G401 (cell line): ENCODE measurements around the gene DNAI7. TPM values are rescaled to one million over a fixed set of nuclear protein-coding genes. Genes with fewer than 3 reads are reported as not detected.

Source experiments
- DNase-seq: peaks from one replicate; pipeline ENCODE4 v3.0.0-alpha.2; 2015; ENCODE audit warnings: low spot score
- in situ Hi-C: cut with HindIII; loops from 2 replicates; pipeline ENCODE4 v1.10.0; 2016; ENCODE audit warnings: low sequenced_read_pairs, mixed read lengths
- total RNA-seq: library from RNA; depleted of rRNA; stranded (reverse); fragments of >200 nt; shearing (Covaris generic); gene quantifications from 2 replicates; pipeline ENCODE4 v1.2.3, GENCODE V29; 2014; rRNA removed

Gene DNAI7, protein sequence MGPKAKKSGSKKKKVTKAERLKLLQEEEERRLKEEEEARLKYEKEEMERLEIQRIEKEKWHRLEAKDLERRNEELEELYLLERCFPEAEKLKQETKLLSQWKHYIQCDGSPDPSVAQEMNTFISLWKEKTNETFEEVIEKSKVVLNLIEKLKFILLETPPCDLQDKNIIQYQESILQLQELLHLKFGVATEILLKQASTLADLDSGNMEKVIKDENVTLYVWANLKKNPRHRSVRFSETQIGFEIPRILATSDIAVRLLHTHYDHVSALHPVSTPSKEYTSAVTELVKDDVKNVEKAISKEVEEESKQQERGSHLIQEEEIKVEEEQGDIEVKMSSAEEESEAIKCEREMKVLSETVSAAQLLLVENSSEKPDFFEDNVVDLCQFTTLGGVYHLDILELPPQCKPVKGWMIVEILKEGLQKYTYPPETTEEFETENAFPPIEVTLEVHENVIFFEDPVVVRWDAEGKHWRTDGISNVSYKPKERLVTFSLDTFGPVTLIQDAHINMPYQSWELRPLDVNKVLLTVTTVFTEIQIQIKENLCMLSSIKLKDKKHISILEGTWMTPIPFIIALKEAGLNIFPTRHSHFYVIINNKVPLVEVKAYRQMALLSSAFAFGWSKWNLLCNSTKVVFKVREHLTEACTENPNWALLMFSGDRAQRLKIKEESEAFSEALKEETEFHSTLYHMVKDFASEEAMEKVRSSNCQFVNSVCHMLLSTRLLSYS
- total RNA-seq = 0.20 and 0.37 TPM in 2 replicates

GRCh38 chr12:25195056-25195971, at the start of gene DNAI7, which contains the start of gene ETFRF1:
DNAI7 (minus strand) TSS chr12:25195160; CDS start chr12:25195078, 82 bp downstream.
ETFRF1 (plus strand) TSS chr12:25195237; CDS start chr12:25203957, 8,720 bp downstream.
- in situ Hi-C loops = no loop called here
- peak; percentile 93 for DNase-seq

GRCh38 chr12:25243680-25243990, 48.7 kb upstream of the DNAI7 start:
- in situ Hi-C loops = no loop called here
- DNase-seq = no peak

DNA sequence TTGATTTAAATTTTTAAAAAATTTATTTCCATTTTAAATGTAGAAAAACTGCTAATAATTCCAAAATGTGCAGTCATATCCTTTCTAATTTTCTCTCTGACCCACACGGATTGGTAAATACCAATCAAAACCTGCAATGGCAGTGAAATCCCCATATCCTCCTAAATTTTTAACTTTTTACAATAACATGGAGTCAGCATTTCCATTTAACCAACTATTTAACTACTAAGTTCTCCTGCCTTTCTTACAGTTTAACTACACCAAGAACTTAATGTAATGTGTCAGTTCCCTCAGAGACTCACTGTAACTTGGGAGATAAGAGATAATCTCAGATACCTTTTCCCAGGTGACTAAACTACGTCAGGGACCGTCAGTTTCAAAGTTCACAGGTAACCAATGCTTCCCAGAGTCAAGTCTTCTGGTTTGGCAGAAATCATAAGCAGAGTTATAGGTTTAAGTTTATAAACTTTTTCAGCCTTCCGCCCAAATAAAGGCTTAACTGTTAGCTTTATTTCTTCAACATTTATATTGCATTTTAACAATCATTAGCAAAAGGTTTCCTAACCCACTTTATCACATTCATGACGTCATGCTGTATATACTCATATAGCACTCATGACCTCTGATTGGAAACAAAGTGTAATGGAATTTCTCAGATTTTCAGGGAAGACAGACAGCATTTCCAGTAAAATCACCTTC, 48.2 kb upstream of the DNAI7 start:
- in situ Hi-C loops = no loop called here
- no peak for DNase-seq

GRCh38 chr12:25241167-25242020, 46.4 kb upstream of the DNAI7 start:
- peak; percentile 56 for DNase-seq
- in situ Hi-C loops = no loop called here

GRCh38 chr12:25236626-25237025, 41.7 kb upstream of the DNAI7 start:
- no peak for DNase-seq

GRCh38 chr12:25236190-25236589, 41.2 kb upstream of the DNAI7 start:
- no peak for DNase-seq
- in situ Hi-C loops = no loop called here

More at GRCh38 chr12:25236626-25237025, 41.7 kb upstream of the DNAI7 start:
- in situ Hi-C loops = no loop called here

DNA sequence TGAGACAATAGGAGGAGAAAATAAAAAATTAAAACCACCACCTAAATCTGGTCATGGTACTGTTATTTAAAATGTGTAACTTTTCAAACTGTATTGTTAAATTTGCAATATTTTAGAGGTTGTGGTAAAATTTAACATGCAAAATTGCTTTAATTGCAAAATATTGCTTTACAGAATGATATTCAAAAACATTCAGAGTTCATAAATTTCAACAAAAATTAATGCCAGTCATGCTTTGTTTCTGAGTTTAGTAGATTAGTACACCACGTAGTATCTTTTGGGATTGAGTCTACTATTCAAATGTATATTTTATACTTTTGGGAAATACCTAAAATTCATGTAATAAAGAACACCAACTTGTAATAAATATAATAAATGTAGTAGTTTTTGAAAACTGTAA, 18.4 kb upstream of the DNAI7 start:
- in situ Hi-C loops = no loop called here

GRCh38 chr12:25208554-25208953, 13.6 kb upstream of the DNAI7 start:
- in situ Hi-C loops = no loop called here
- DNase-seq = no peak

More for the DNA sequence above, 18.4 kb upstream of the DNAI7 start:
- no peak for DNase-seq

DNA sequence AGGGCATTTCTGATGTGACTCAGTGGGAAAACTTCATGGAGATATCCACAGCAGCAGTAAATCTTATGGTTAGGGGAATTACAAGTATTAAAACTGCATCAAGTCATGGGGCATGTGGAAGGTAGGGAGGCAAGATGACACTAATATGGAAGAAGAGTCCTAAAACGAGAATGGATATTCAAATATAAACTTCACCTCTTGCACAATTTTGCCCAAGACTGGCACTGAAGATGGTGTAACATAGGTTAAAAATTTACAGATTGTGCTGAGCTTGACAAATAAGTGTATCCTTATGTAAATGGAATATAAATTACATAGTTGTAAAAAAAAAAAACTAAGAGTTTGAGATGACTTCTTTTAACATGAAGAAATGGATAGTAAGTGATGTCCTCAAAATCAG, 12.9 kb upstream of the DNAI7 start:
- in situ Hi-C loops = no loop called here
- DNase-seq = no peak

DNA sequence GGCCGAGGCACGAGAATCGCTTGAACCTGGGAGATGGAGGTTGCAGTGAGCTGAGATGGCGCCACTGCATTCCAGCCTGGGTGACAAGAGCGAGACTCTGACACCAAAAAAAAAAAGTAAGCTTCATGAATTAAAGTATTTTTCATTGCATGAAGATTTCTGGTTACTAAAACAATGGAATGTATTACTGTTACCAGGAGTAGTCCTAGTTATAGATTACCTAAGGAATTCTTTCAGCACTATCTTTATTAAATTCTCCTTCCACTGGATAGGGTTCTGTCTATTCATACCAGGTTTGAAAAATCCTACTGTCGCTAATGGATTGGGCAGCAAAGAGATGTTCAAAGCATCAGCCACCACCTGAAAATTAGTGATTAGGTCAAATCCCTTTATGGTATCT, 12.5 kb upstream of the DNAI7 start:
- no peak for DNase-seq
- in situ Hi-C loops = no loop called here

DNA sequence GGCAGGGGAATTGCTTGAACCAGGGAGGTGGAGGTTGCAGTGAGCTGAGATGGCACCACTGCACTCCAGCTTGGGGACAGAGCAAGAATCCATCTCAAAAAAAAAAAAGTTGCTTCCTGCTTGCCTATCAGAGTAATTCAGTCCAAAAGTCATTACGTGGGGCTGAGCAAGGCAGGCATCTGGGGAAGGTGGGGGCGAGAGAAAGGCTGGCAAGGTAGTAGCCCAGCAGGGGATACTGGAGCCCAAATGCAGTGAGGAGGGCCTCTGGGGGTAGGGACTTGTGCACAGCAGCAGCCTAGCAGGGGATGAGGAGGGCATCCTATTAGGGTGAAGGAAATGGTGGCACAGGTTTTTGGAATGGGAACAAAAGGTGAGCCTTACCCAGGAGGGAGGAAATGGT, 7.2 kb upstream of the DNAI7 start:
- in situ Hi-C loops = no loop called here
- DNase-seq = no peak

GRCh38 chr12:25200703-25201102, 5.7 kb upstream of the DNAI7 start:
- in situ Hi-C loops = no loop called here
- no peak for DNase-seq

GRCh38 chr12:25197608-25198007, 2.6 kb upstream of the DNAI7 start:
- no peak for DNase-seq
- in situ Hi-C loops = no loop called here

- in situ Hi-C loops = no loop called here
- no peak for DNase-seq
Measured at GRCh38 chr12:25194722-25195055, 271 bp downstream of the DNAI7 start.

DNA sequence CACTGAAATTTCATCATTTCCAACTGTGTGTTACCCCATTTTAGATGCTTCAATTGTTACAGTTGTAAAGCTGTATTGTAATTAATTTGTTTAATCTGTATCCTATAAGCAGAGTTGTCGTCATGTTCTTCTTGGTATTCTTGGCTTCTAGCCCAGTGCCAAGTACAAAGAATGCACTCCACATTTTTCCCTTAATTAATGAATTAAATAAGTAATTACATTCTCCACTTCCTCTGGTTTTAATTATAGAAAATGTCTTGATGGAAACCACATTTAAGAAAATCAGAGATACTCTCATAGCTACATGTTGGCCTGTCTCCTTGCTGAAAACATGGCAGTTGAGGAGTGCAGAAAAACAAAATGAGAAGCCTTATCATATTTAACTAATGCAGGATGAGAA, 746 bp downstream of the DNAI7 start:
- in situ Hi-C loops = no loop called here
- peak; percentile 13 for DNase-seq

GRCh38 chr12:25190793-25191192, 4.2 kb downstream of the DNAI7 start:
- DNase-seq = no peak

DNA sequence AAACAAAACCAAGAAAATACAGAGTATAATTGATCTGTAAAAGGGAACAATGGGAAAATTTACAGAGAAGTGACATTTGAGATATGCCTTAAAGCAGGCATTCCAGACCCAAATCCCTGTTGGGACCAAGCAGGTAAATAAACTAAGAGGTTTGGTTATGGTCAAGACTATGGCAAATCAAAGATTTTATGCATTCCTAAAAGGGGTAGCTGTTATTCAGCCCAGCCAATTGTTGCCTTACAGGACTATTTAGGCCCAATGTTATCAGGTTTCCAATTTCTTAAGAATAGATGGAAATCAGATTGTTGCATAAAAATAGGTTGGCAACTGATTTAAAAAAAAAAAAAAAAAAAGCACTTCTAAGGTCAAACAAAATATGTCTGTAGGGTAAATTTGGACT, 5.3 kb downstream of the DNAI7 start:
- DNase-seq = no peak
- in situ Hi-C loops = no loop called here

More at GRCh38 chr12:25190793-25191192, 4.2 kb downstream of the DNAI7 start:
- in situ Hi-C loops = no loop called here

- in situ Hi-C loops = no loop called here
- no peak for DNase-seq
Measured at GRCh38 chr12:25187781-25188180, 7.2 kb downstream of the DNAI7 start.
